Upper lobe of left lung (tissue), 4 donors: ENCODE data around the gene CAVIN3.

Experiments used
- CTCF ChIP-seq, 6 experiments: fragments of 450-650 bp in 4 of 6; fragments of 200-600 bp in 2 of 6; sonication (generic) in 2 of 6; IDR thresholded peaks; one replicate each; pipeline ENCODE4 v1.5.1; 2016 to 2019; ENCODE audit warnings: antibody characterized with exemption in 6 of 6
- EP300 ChIP-seq, 4 donors: sonication (generic); formaldehyde crosslinking; IDR thresholded peaks; one replicate each; pipeline ENCODE4 v1.5.1; 2017; ENCODE audit warnings: antibody characterized with exemption in 4 of 4, control low read depth in 2 of 4
- POLR2AphosphoS5 ChIP-seq, 2 donors: sonication (generic); formaldehyde crosslinking; IDR thresholded peaks; one replicate each; pipeline ENCODE4 v1.5.1; 2017; ENCODE audit warnings: antibody characterized with exemption in 2 of 2

- no peak for TF ChIP-seq CTCF (IDR thresholded peaks at IDR 0.05)
- no peak for TF ChIP-seq EP300 (IDR thresholded peaks at IDR 0.05)
- TF ChIP-seq POLR2AphosphoS5 (IDR thresholded peaks at IDR 0.05), result no peak
These were observed 48.7 kb downstream of the CAVIN3 start for GRCh38 chr11:6271598-6271997.
